K562 (cell line): ENCODE measurements around the gene PLG. TPM values are rescaled to one million over a fixed set of nuclear protein-coding genes. Genes with fewer than 3 reads are reported as not detected.

ENCODE experiments used
- ATAC-seq: fragments of 200-7000 bp; cut with Tn5 transposase; 3 replicates; pipeline ENCODE4 v1.9.1; 2020; ENCODE audit warnings: moderate library complexity
- BruUV-seq: library from RNA; stranded (reverse); fragments of 400-500 nt; replicated peaks from 2 replicates; lab custom pipeline; 2021; lab: Mats Ljungman, UMichigan
- CTCF ChIA-PET: fragments of 300-600 bp; formaldehyde crosslinking; extraction: SDS; loops from one replicate; lab custom pipeline; 2021; ENCODE audit warnings: low intra/inter-chr PET ratio; lab: Yijun Ruan, JAX
- POLR2A ChIA-PET: fragments of 300-600, 350-650 bp; sonication (Branson Sonifier 250); formaldehyde crosslinking; extraction: SDS; loops from one replicate; lab custom pipeline; 2021; ENCODE audit warnings: antibody characterized with exemption, inconsistent platforms; lab: Yijun Ruan, JAX
- DNase-seq, 4 experiments: peaks; one replicate each; pipeline versions ENCODE4 v3.0.0 to v3.0.0-alpha.2; 2011 to 2018; ENCODE audit warnings: low spot score in 3 of 4, mixed read lengths in 3 of 4; ENCODE audit errors: extremely low read depth in 1 of 4
- FAIRE-seq: peaks from 2 replicates; lab custom pipeline; 2011; peaks lifted over from hg19 to GRCh38; lab: Jason Lieb, UNC
- H2AFZ ChIP-seq: 2 replicates; pipeline ENCODE4 v1.6.0; 2011; ENCODE audit warnings: low read depth, low read length, control low read depth, inconsistent platforms
- H3K27ac ChIP-seq: fragments of 200-600 bp; 3 replicates; pipeline ENCODE4 v1.8.0; 2011; ENCODE audit warnings: low read depth, mild to moderate bottlenecking, control low read depth, inconsistent platforms, low read length, moderate library complexity, mixed read lengths; ENCODE audit errors: extremely low read depth
- H3K27me3 ChIP-seq, 2 experiments: fragments of 300-600 bp in 1 of 2; 2 replicates in 1 of 2; 3 replicates in 1 of 2; pipeline versions ENCODE4 v1.6.0 to v1.8.0; 2011; ENCODE audit warnings: inconsistent platforms in 2 of 2, low read length in 2 of 2, mild to moderate bottlenecking in 1 of 2, mixed read lengths in 1 of 2, moderate library complexity in 1 of 2; ENCODE audit not compliant: control insufficient read depth in 2 of 2, insufficient read depth in 2 of 2
- H3K36me3 ChIP-seq: fragments of 300-600 bp; 3 replicates; pipeline ENCODE4 v1.8.0; 2011; ENCODE audit warnings: mild to moderate bottlenecking, low read length, inconsistent platforms; ENCODE audit not compliant: control insufficient read depth, insufficient read depth
- H3K4me1 ChIP-seq, 2 experiments: fragments of 200-600 bp in 1 of 2; replicated peaks in 1 of 2; 2 replicates in 1 of 2; 3 replicates in 1 of 2; pipeline versions ENCODE4 v1.5.1 to v1.8.0; 2011; ENCODE audit warnings: inconsistent platforms in 2 of 2, low read length in 2 of 2, mild to moderate bottlenecking in 1 of 2, mixed read lengths in 1 of 2, moderate library complexity in 1 of 2; ENCODE audit not compliant: control insufficient read depth in 2 of 2, insufficient read depth in 2 of 2
- H3K4me2 ChIP-seq: 2 replicates; pipeline ENCODE4 v1.6.1; 2011; ENCODE audit warnings: low read length, control low read depth, inconsistent platforms, mixed read lengths; ENCODE audit not compliant: insufficient read depth
- H3K4me3 ChIP-seq: fragments of 200-600 bp; sonication (generic), shearing (Covaris generic); 2 replicates; pipeline ENCODE4 v1.5.1; 2016; ENCODE audit warnings: control low read depth, inconsistent platforms
- H3K79me2 ChIP-seq: fragments of 200-600 bp; 3 replicates; pipeline ENCODE4 v1.8.0; 2011; ENCODE audit warnings: low read length, inconsistent platforms; ENCODE audit not compliant: control insufficient read depth, insufficient read depth
- H3K9ac ChIP-seq, 2 experiments: 2 replicates each; pipeline versions ENCODE4 v1.6.0 to v1.6.1; 2011; ENCODE audit warnings: low read depth in 2 of 2, low read length in 2 of 2, control low read depth in 1 of 2, inconsistent platforms in 1 of 2, mild to moderate bottlenecking in 1 of 2, mixed read lengths in 1 of 2; ENCODE audit not compliant: insufficient read depth in 1 of 2
- H3K9me1 ChIP-seq: one replicate; pipeline ENCODE4 v1.6.0; 2011; ENCODE audit warnings: inconsistent platforms, mild to moderate bottlenecking, low read length, moderate library complexity; ENCODE audit not compliant: control insufficient read depth, insufficient read depth
- H3K9me3 ChIP-seq: replicated peaks from 2 replicates; pipeline ENCODE4 v1.5.1; 2011; ENCODE audit warnings: low read depth, low read length, inconsistent platforms; ENCODE audit not compliant: control insufficient read depth, insufficient read depth
- H4K20me1 ChIP-seq: replicated peaks from 2 replicates; pipeline ENCODE4 v1.6.1; 2011; ENCODE audit warnings: low read length, inconsistent platforms, mixed read lengths; ENCODE audit not compliant: control insufficient read depth, insufficient read depth
- E2F3 ChIP-seq: fragments of 250-450 bp; sonication (Bioruptor Pico); IDR thresholded peaks from 2 replicates; pipeline ENCODE4 v1.4.0; 2020; ENCODE audit warnings: mild to moderate bottlenecking
- ESRRB ChIP-seq: fragments of 250-450 bp; sonication (Bioruptor Pico); IDR thresholded peaks from 2 replicates; pipeline ENCODE4 v1.5.0; 2020; ENCODE audit warnings: mild to moderate bottlenecking, moderate library complexity, borderline replicate concordance
- EWSR1 ChIP-seq: fragments of 450-650 bp; IDR thresholded peaks from 2 replicates; pipeline ENCODE4 v1.6.1; 2018; ENCODE audit warnings: borderline replicate concordance, mild to moderate bottlenecking, low read depth, moderate library complexity; ENCODE audit not compliant: partially characterized antibody
- HDAC1 ChIP-seq, 2 experiments: fragments of 450-650 bp; IDR thresholded peaks; 2 replicates each; pipeline ENCODE4 v1.6.1; 2016 to 2017; ENCODE audit warnings: inconsistent platforms in 1 of 2, mild to moderate bottlenecking in 1 of 2, moderate library complexity in 1 of 2
- JUNB ChIP-seq: fragments of 450-650 bp; formaldehyde crosslinking; conservative IDR thresholded peaks from 2 replicates; pipeline ENCODE4 v1.4.0; 2020; ENCODE audit warnings: mild to moderate bottlenecking
- RAD21 ChIP-seq, 2 experiments: fragments of 250-450 bp in 1 of 2; fragments of 450-650 bp in 1 of 2; sonication (Bioruptor Pico) in 1 of 2; formaldehyde crosslinking in 1 of 2; IDR thresholded peaks in 1 of 2; conservative IDR thresholded peaks in 1 of 2; 2 replicates each; pipeline versions ENCODE4 v1.4.0 to v1.8.0; 2020 to 2022; ENCODE audit warnings: mild to moderate bottlenecking in 2 of 2, moderate library complexity in 1 of 2
- SNRNP70 ChIP-seq: fragments of 200-400 bp; formaldehyde crosslinking; optimal IDR thresholded peaks from 2 replicates; pipeline ENCODE3; 2017; ENCODE audit warnings: low read depth, low read length
- TSC22D4 ChIP-seq: fragments of 450-650 bp; IDR thresholded peaks from 2 replicates; pipeline ENCODE4 v1.6.1; 2016; ENCODE audit warnings: missing genetic modification characterization, missing biosample characterization, control low read depth
- U2AF2 ChIP-seq: fragments of 200-400 bp; formaldehyde crosslinking; optimal IDR thresholded peaks from 2 replicates; pipeline ENCODE3; 2017; ENCODE audit warnings: low read depth, mild to moderate bottlenecking, low read length
- ZNF699 ChIP-seq: fragments of 250-450 bp; sonication (Bioruptor Pico); IDR thresholded peaks from 2 replicates; pipeline ENCODE4 v1.8.0; 2021; ENCODE audit warnings: mild to moderate bottlenecking, moderate library complexity; ENCODE audit not compliant: insufficient replicate concordance
- ZNF766 ChIP-seq: fragments of 200-800 bp; sonication (Bioruptor generic); conservative IDR thresholded peaks from 2 replicates; pipeline ENCODE4 v1.6.1; 2016; ENCODE audit warnings: missing genetic modification characterization, missing compliant biosample characterization
- ZNF785 ChIP-seq: fragments of 250-450 bp; sonication (Bioruptor Pico); IDR thresholded peaks from 2 replicates; pipeline ENCODE4 v1.4.0; 2020; ENCODE audit warnings: mild to moderate bottlenecking
- WGBS: fragments of 100-300 bp; shearing (Covaris generic); methylation state at CpG from one replicate; pipeline ENCODE4 v1.1.6; 2016; ENCODE audit warnings: low coverage, mixed read lengths; ENCODE audit not compliant: insufficient coverage; ENCODE audit errors: missing lambda C conversion rate; 5-methylcytosine and 5-hydroxymethylcytosine counted together
- in situ Hi-C: fragments of 300-500 bp; cut with MboI; formaldehyde crosslinking; loops from 4 replicates; pipeline ENCODE4 v1.15.0; 2018; ENCODE audit warnings: inconsistent platforms, mixed read lengths
- intact Hi-C: fragments of 100-400 bp; cut with micrococcal nuclease; formaldehyde crosslinking; loops from 2 replicates; pipeline ENCODE4 v1.14.2; 2022
- polyA plus RNA-seq, 8 experiments: library from polyadenylated mRNA; depleted of rRNA in 4 of 8; stranded (reverse) in 5 of 8; unstranded in 3 of 8; fragments of >200 nt; fragmentation: Nextera tagmentation in 2 of 8; fragmentation: Illumina TruSeq in 1 of 8; extraction: Ambion mirVana in 2 of 8; extraction: Trizol in 1 of 8; gene quantifications; 2 replicates each; pipeline versions ENCODE4 v1.2.1 to v1.2.3, GENCODE V29; 2011 to 2014; ENCODE audit warnings: inconsistent platforms in 1 of 8, missing spikeins in 1 of 8
- total RNA-seq, 7 experiments: library from RNA; depleted of rRNA in 6 of 7; stranded (reverse); fragments of >200 nt in 6 of 7; fragmentation: Illumina TruSeq in 2 of 7; extraction: Trizol in 2 of 7; gene quantifications; 2 replicates each; pipeline versions ENCODE4 v1.2.1 to v1.2.3, GENCODE V29; 2011 to 2021; ENCODE audit warnings: low replicate concordance in 1 of 7
- TF ChIP-seq, protein P1 (sequence below): sonication (generic); formaldehyde crosslinking; IDR thresholded peaks from 2 replicates; pipeline ENCODE4 v1.8.0; 2023; ENCODE audit warnings: mild to moderate bottlenecking, missing genetic modification reagents
- TF ChIP-seq, protein P2 (sequence below): sonication (generic); formaldehyde crosslinking; IDR thresholded peaks from 2 replicates; pipeline ENCODE4 v1.9.0; 2022; ENCODE audit warnings: mild to moderate bottlenecking, missing genetic modification reagents
- TF ChIP-seq, protein P3 (sequence below): IDR thresholded peaks from 2 replicates; pipeline ENCODE4 v1.6.1; 2011; ENCODE audit not compliant: insufficient read length; ENCODE audit errors: extremely low read depth
- TF ChIP-seq, protein P4 (sequence below): fragments of 250-450 bp; sonication (Bioruptor Pico); IDR thresholded peaks from 2 replicates; pipeline ENCODE4 v1.4.0; 2020; ENCODE audit warnings: mild to moderate bottlenecking

The PLG gene
- total and polyA plus RNA-seq, 9 of the 15 experiments (the other 6 are each of a cell fraction or from before 2014, with no cell fraction given), result 0.64 TPM; not detected in 8

DNA sequence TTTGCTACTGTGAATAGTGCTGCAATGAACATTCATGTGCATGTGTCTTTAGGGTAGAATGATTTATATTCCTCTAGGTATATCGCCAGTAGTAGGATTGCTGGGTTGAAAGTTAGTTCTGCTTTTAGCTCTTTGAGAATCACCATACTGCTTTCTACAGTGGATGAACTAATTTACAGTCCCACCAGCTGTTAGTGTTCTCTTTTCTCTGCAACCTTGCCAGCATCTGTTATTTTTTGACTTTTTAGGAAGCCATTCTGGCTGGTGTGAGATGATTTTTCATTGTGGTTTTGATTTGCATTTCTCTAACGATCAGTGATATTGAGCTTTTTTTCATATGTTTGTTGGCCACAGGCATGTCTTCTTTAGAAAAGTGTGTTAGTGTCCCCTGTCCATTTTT is 40.0 kb downstream of the PLG start:
- no TSS peak for BruUV-seq
- Histone ChIP-seq H3K36me3 (no peaks in the 10 kb centered on the region), H3K79me2 (no peaks in the 10 kb centered on the region), H3K27me3 (peaks cover 0 to 6% of the 10 kb centered on the region in 2 experiments; a peak in 1 of 5 replicates), H2AFZ (no peak overlapping the region), H3K4me1 (no peaks in the 10 kb centered on the region), H3K9ac (no peak overlapping the region), H3K9me1 (no peaks in the 10 kb centered on the region), H3K4me3 (no peak overlapping the region), H3K27ac (no peak overlapping the region), H3K9me3 (no peaks in the 10 kb centered on the region), H4K20me1 (no peaks in the 10 kb centered on the region), H3K4me2 (no peak overlapping the region)
- no peak for FAIRE-seq
- ChIA-PET POLR2A (interaction anchor here (0.5 to 0.9 kb wide), 3 partner anchors 12 to 591 kb away, joined by 3 to 4 read pairs (median 3); no protein-coding TSS in a partner anchor), CTCF (no interaction called here)
- 0% methylated on average over 2 of the region's 2 CpGs for WGBS
- ATAC-seq, result no peak
- intact Hi-C loops, result no loop called here
- in situ Hi-C loops, result no loop called here
- DNase-seq, result no peak
- TF ChIP-seq ZNF766 (CRISPR knock-in tag), result no peak
- TF ChIP-seq ZNF785 (CRISPR knock-in tag), result no peak
- TF ChIP-seq, protein P1, sequence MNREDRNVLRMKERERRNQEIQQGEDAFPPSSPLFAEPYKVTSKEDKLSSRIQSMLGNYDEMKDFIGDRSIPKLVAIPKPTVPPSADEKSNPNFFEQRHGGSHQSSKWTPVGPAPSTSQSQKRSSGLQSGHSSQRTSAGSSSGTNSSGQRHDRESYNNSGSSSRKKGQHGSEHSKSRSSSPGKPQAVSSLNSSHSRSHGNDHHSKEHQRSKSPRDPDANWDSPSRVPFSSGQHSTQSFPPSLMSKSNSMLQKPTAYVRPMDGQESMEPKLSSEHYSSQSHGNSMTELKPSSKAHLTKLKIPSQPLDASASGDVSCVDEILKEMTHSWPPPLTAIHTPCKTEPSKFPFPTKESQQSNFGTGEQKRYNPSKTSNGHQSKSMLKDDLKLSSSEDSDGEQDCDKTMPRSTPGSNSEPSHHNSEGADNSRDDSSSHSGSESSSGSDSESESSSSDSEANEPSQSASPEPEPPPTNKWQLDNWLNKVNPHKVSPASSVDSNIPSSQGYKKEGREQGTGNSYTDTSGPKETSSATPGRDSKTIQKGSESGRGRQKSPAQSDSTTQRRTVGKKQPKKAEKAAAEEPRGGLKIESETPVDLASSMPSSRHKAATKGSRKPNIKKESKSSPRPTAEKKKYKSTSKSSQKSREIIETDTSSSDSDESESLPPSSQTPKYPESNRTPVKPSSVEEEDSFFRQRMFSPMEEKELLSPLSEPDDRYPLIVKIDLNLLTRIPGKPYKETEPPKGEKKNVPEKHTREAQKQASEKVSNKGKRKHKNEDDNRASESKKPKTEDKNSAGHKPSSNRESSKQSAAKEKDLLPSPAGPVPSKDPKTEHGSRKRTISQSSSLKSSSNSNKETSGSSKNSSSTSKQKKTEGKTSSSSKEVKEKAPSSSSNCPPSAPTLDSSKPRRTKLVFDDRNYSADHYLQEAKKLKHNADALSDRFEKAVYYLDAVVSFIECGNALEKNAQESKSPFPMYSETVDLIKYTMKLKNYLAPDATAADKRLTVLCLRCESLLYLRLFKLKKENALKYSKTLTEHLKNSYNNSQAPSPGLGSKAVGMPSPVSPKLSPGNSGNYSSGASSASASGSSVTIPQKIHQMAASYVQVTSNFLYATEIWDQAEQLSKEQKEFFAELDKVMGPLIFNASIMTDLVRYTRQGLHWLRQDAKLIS, result no peak
- no peak for TF ChIP-seq RAD21 (CRISPR knock-in tag; conservative IDR thresholded peaks at IDR 0.05 in 1 of 2, IDR thresholded peaks at IDR 0.05 in 1 of 2)
- TF ChIP-seq JUNB (CRISPR knock-in tag), result no peak
- no peak for TF ChIP-seq ZNF699 (CRISPR knock-in tag)
- no peak for TF ChIP-seq HDAC1 (IDR thresholded peaks at IDR 0.05)
- no peak for TF ChIP-seq TSC22D4 (tag)
- no peak for TF ChIP-seq U2AF2
- TF ChIP-seq ESRRB (CRISPR knock-in tag), result no peak
- TF ChIP-seq SNRNP70, result no peak
- TF ChIP-seq, protein P2, sequence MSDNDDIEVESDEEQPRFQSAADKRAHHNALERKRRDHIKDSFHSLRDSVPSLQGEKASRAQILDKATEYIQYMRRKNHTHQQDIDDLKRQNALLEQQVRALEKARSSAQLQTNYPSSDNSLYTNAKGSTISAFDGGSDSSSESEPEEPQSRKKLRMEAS (CRISPR knock-in tag), result no peak
- TF ChIP-seq, protein P3, sequence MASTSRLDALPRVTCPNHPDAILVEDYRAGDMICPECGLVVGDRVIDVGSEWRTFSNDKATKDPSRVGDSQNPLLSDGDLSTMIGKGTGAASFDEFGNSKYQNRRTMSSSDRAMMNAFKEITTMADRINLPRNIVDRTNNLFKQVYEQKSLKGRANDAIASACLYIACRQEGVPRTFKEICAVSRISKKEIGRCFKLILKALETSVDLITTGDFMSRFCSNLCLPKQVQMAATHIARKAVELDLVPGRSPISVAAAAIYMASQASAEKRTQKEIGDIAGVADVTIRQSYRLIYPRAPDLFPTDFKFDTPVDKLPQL, result no peak
- TF ChIP-seq E2F3, result no peak
- TF ChIP-seq, protein P4, sequence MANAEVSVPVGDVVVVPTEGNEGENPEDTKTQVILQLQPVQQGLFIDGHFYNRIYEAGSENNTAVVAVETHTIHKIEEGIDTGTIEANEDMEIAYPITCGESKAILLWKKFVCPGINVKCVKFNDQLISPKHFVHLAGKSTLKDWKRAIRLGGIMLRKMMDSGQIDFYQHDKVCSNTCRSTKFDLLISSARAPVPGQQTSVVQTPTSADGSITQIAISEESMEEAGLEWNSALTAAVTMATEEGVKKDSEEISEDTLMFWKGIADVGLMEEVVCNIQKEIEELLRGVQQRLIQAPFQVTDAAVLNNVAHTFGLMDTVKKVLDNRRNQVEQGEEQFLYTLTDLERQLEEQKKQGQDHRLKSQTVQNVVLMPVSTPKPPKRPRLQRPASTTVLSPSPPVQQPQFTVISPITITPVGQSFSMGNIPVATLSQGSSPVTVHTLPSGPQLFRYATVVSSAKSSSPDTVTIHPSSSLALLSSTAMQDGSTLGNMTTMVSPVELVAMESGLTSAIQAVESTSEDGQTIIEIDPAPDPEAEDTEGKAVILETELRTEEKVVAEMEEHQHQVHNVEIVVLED, result no peak
- TF ChIP-seq EWSR1, result no peak
